ENCODE results near the gene SCNN1A. TPM values are rescaled to one million over a fixed set of nuclear protein-coding genes. Genes with fewer than 3 reads are reported as not detected.

Gene SCNN1A
- 1 to 10 TPM in 1 of 9 donors, under 1 TPM in 4, not detected in 4; 0.35 to 3.9 (median 0.55) TPM for total RNA-seq
- under 1 TPM; 0.11 to 0.15 TPM for polyA plus RNA-seq
- long read RNA-seq, donor 1 = 0 reads
- long read RNA-seq, donor 2 = 0 reads
- long read RNA-seq, donor 3 = 0 reads

DNA sequence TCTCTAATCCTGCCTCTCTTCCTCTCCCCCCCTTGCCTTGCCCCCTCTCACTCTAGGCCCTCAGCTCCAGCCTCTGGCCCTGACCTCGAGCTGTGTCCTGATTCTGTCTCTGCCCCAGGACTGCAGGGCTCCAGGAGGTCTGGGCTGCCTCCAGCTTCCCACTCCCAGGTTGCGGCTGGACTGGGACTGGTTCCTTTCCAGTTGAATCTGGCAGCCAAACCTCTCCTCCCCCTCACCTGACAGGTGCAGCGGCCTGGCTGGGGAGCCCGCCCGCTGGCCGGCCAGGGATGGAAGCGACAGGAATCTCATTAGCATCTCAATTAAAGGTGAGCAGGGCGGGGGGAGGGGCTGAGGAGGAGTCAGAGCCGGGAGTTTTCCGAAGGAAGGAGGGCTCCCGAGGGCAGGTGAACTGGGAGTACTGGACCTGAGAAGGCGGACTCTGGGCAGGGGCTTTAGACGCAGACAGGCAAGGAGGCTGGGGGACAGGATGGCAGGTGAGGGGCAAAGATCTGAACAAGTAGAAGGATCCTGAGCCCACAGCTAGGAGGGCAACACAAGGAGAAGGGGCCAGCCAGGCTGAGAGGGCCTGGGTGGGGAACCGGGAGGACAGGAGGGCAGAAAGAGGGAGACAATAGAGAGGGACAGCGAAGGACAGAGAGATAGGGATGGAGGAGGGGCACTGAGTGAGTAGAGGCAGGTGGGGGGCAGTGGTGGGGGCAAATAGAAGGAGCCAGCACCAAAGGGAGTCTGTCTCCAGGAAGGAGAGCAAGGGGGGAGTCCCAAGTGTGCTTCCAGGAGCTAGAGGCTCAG lies at the start of gene SCNN1A:
Gene SCNN1A (minus strand): TSS at position 295 of the 810 bp plus-strand sequence. CDS start 780 bp downstream, outside the sequence.
- ATAC-seq (no peak), DNase-seq (no peak)
- Histone ChIP-seq H3K27me3 (no peaks in the 10 kb centered on the region), H3K27ac (peak within 1 kb of the TSS in 9 of 12 donors; percentile 6 to 69 (median 47)), H3K4me1 (peaks cover 0 to 61% (median 22%) of the 10 kb centered on the region in 12 donors), H3K9me3 (no peaks in the 10 kb centered on the region), H3K4me3 (no peak within 1 kb of the TSS), H3K36me3 (no peaks in the 10 kb centered on the region)
- intact Hi-C loops (cut with DNase I) = loop anchor here in 2 of 10 donors (5.0 kb wide), 1 partner anchor 38 kb away; no protein-coding TSS in a partner anchor
- WGBS, 4 donors = 90 to 97% (median 92%) methylated on average over 15 of the region's 15 CpGs
- TF ChIP-seq CTCF (IDR thresholded peaks at IDR 0.05) (no peak), POLR2A (IDR thresholded peaks at IDR 0.05) (no peak)

- no peak for ATAC-seq
- TF ChIP-seq CTCF (IDR thresholded peaks at IDR 0.05) (no peak), POLR2A (IDR thresholded peaks at IDR 0.05) (no peak)
- DNase-seq = no peak
- intact Hi-C loops (cut with DNase I) = loop anchor here in 9 of 10 donors (2.0 to 10.0 kb wide), 7 partner anchors 37 to 132 kb away; partner anchors contain the start of genes IFFO1 (in 3 of the 9) and GAPDH (in 2 of the 9)
- no peaks in the 10 kb centered on the region for H3K27me3 ChIP-seq
- H3K36me3 ChIP-seq = no peaks in the 10 kb centered on the region
- H3K4me1 ChIP-seq = peaks cover 0 to 18% (median 5%) of the 10 kb centered on the region in 12 donors
- H3K9me3 ChIP-seq = no peaks in the 10 kb centered on the region
- no peak overlapping the region for H3K27ac ChIP-seq
- no peak overlapping the region for H3K4me3 ChIP-seq
- WGBS, 4 donors = 83 to 88% (median 84%) methylated on average over 8 of the region's 8 CpGs
These were observed 49.5 kb upstream of the SCNN1A start for GRCh38 chr12:6424866-6425265.

DNA sequence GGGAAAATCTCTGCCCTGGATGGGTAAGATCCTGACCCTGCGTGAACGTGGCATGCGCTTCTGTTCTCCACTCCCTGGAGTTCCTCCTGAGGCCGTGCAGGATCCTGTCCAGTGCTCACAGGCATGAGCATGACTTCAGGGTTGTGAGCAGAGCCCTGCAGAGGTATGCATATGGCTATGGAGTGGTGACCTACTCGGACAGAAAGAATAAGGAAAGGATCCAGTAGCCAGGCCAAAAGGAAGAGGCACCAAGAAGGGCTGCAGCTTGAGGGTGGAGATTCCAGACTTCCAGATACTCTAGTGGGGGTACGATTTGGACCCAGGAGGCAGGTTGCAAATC lies 48.6 kb upstream of the SCNN1A start:
- ATAC-seq = peak in 3 of 4 donors; percentile 28 to 38 (median 33)
- intact Hi-C loops (cut with DNase I) = loop anchor here in 9 of 10 donors (2.0 to 10.0 kb wide), 7 partner anchors 38 to 133 kb away; partner anchors contain the start of genes IFFO1 (in 3 of the 9) and GAPDH (in 2 of the 9)
- Histone ChIP-seq H3K36me3 (no peaks in the 10 kb centered on the region), H3K27ac (peak overlapping the region in 1 of 12 donors; percentile 31), H3K4me3 (no peak overlapping the region), H3K27me3 (no peaks in the 10 kb centered on the region), H3K9me3 (no peaks in the 10 kb centered on the region), H3K4me1 (peaks cover 0 to 18% (median 5%) of the 10 kb centered on the region in 12 donors)
- DNase-seq = no peak
- TF ChIP-seq POLR2A (IDR thresholded peaks at IDR 0.05) (no peak), CTCF (IDR thresholded peaks at IDR 0.05) (no peak)
- 44 to 59% (median 50%) methylated on average over 6 of the region's 6 CpGs for WGBS, 4 donors

Data from heart left ventricle (tissue), 16 donors.